Astrocyte of the spinal cord (primary cell): ENCODE data around the gene BICD1.

Experiments used
- DNase-seq: peaks from one replicate; pipeline ENCODE4 v3.0.0; 2011; ENCODE audit warnings: low read depth, low spot score
- H3K4me3 ChIP-seq: 2 replicates; pipeline ENCODE4 v1.5.1; 2011; ENCODE audit warnings: low read depth, mild to moderate bottlenecking, low read length, moderate library complexity
- CTCF ChIP-seq: IDR thresholded peaks from 2 replicates; pipeline ENCODE4 v1.5.1; 2012; ENCODE audit warnings: low read depth, mild to moderate bottlenecking, low read length, inconsistent platforms
- in situ Hi-C: cut with HindIII; loops from 2 replicates; pipeline ENCODE4 v1.10.0; 2017; ENCODE audit warnings: low sequenced_read_pairs

Gene BICD1

DNA sequence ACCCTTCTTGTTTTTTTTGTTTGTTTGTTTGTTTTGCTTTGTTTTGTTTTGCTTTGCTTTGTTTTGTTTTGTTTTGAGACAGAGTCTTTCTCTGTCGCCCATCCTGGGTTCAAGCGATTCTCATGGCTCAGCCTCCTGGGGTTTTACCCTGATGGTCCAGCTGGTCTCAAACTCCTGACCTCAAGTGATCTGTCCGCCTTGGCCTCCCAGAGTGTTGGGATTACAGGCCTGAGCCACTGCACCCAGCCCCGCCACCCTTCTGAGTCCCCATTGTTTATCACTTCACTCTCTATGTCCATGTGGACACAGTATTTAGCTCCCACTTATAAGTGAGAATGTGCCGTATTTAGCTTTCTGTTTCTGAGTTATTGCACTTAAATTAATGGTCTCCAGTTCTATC, 36.9 kb upstream of the BICD1 start:
- in situ Hi-C loops, result no loop called here
- no peak for TF ChIP-seq CTCF
- no peak overlapping the region for H3K4me3 ChIP-seq
- no peak for DNase-seq

GRCh38 chr12:32070370-32070769, 36.3 kb upstream of the BICD1 start:
- no peak for DNase-seq
- TF ChIP-seq CTCF, result no peak
- in situ Hi-C loops, result no loop called here
- H3K4me3 ChIP-seq, result no peak overlapping the region

DNA sequence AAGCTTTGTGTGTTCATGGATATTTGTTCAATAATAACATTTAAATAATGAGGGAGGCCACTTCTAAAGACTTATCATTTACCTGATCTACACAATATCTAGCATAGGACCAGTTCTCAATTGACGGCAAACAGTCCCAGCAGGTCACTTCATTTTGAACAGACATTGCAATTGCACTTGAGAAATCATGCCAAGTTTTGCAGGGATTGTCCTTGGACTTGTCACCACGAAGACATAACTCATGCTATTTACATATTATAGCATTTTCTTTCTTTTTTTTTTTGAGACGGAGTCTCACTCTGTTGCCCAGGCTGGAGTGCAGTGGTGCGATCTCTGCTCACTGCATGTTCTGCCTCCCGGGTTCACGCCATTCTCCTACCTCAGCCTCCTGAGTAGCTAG, 34.5 kb upstream of the BICD1 start:
- H3K4me3 ChIP-seq, result no peak overlapping the region
- no peak for DNase-seq
- in situ Hi-C loops, result no loop called here
- TF ChIP-seq CTCF, result no peak

- in situ Hi-C loops, result no loop called here
- no peak for DNase-seq
- H3K4me3 ChIP-seq, result no peak overlapping the region
- no peak for TF ChIP-seq CTCF
Measured at GRCh38 chr12:32074432-32074831, 32.2 kb upstream of the BICD1 start.

- TF ChIP-seq CTCF, result no peak
- in situ Hi-C loops, result no loop called here
- H3K4me3 ChIP-seq, result no peak overlapping the region
- no peak for DNase-seq
Measured at GRCh38 chr12:32076941-32077340, 29.7 kb upstream of the BICD1 start.

- in situ Hi-C loops, result no loop called here
Measured at GRCh38 chr12:32080435-32080834, 26.2 kb upstream of the BICD1 start.

More at GRCh38 chr12:32080435-32080834, 26.2 kb upstream of the BICD1 start:
- DNase-seq, result no peak
- H3K4me3 ChIP-seq, result no peak overlapping the region
- TF ChIP-seq CTCF, result no peak
